ENCODE measurements around the gene WIPF2.
A peak's percentile ranks its signal among the peaks of the same experiment; 100 is the strongest.

Gene WIPF2

DNA sequence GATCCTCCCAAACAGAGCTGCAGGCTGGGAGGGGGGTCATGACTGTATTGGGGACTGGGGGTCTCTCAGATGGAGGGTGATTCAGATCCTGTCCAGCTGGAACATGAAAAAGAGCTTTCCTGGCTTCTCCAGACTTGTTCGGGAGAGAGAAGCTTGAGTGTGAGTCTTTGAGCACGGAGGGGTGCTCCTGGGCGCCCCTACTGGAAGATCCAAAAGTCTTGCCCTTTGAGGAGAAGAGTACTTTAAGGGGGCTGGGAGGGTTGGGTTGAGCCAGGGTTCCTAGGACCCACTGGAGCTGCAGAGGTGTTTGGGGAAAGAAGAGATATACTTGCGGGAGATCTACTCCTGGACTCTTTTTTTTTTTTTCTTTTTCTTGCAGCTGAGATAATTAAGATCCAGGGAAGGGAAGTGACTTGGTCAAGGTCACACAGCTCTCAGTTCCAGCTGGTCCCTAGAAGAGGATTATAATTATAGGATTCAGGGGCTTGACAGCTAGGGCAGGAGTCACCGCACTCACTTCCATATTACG is 98.3 kb downstream of the WIPF2 start (continued):
- TF ChIP-seq, protein P1, sequence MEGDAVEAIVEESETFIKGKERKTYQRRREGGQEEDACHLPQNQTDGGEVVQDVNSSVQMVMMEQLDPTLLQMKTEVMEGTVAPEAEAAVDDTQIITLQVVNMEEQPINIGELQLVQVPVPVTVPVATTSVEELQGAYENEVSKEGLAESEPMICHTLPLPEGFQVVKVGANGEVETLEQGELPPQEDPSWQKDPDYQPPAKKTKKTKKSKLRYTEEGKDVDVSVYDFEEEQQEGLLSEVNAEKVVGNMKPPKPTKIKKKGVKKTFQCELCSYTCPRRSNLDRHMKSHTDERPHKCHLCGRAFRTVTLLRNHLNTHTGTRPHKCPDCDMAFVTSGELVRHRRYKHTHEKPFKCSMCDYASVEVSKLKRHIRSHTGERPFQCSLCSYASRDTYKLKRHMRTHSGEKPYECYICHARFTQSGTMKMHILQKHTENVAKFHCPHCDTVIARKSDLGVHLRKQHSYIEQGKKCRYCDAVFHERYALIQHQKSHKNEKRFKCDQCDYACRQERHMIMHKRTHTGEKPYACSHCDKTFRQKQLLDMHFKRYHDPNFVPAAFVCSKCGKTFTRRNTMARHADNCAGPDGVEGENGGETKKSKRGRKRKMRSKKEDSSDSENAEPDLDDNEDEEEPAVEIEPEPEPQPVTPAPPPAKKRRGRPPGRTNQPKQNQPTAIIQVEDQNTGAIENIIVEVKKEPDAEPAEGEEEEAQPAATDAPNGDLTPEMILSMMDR (tag by site-specific recombination; IDR thresholded peaks at IDR 0.05) = peak; percentile 49; the same call in 1 of the 2 replicates
- TF ChIP-seq ZBTB1 (tag by site-specific recombination; IDR thresholded peaks at IDR 0.05) = no peak

DNA sequence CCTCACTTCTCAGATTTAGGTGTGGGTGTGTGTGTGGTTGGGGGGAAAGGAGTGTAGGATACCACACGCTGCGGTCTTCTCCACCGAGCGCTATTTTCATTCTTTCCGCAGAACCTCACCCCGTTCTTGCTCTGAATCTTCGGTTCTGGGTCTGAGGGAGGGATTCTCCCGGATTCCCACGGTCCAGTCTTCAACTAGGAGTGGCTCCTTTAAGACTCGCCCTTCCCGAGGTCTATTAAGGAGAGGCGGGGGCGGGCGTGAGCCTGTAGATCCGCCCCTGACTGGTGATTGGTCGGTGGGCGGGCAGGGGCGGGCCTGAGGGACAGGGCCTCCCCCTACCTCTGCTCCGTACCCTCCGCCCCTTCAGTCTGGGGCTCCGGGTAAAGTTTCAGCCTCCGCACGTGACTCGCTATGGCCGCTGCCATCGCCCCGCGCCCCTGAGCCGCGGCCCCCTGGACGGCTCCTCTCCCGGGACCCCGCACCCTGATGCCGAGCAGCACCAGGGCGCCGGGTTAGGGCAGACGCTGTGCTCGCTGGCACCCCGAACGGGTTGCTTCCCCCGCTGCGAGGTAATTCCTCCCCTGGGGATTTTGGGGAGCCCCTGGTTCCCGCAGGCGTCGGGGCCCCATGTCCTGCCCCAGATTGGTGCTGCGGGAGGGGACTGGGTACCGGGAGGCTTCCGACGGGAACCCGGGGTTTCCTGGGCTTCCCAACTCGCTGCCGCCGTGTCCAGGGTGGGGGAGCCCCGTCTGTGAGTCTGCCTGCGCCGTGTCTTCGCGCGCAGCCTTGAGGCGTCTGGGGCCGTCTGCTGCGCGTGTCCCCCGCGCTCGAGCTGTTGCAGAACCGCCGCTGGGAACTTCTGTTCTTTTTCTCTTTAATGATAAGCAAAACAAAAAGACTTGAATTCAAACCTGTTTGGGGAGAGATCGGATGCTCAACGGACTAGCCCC is 99.1 kb downstream of the WIPF2 start:
- H3K4me3 ChIP-seq (ENCODE audit: low read depth, low read length) = peak overlapping the region; percentile 66
- H3K27ac ChIP-seq (ENCODE audit: extremely low read depth, low read depth, low read length) = peak overlapping the region; percentile 86
- no peaks in the 10 kb centered on the region for H3K36me3 ChIP-seq (ENCODE audit: control insufficient read depth in 2 of 2, insufficient read depth in 1 of 2, low read length in 2 of 2)
- ChIA-PET CTCF (interaction anchor here (0.5 to 6.0 kb wide), 17 partner anchors 8 to 1762 kb away, joined by 3 to 85 read pairs (median 6); no protein-coding TSS in a partner anchor), POLR2A (interaction anchor here (0.6 to 4.0 kb wide), 15 partner anchors 10 to 1126 kb away, joined by 3 to 43 read pairs (median 7); partner anchors contain the start of gene CDC6)
- H3K9me3 ChIP-seq (ENCODE audit: control insufficient read depth, insufficient read depth, low read depth, low read length) = no peaks in the 10 kb centered on the region
- peaks cover 44% of the 10 kb centered on the region for H3K4me1 ChIP-seq (ENCODE audit: control insufficient read depth, insufficient read depth, low read length)
- no peak for TF ChIP-seq ZNF670 (tag by site-specific recombination; IDR thresholded peaks at IDR 0.05; ENCODE audit: low read depth)
- TF ChIP-seq, protein P2, sequence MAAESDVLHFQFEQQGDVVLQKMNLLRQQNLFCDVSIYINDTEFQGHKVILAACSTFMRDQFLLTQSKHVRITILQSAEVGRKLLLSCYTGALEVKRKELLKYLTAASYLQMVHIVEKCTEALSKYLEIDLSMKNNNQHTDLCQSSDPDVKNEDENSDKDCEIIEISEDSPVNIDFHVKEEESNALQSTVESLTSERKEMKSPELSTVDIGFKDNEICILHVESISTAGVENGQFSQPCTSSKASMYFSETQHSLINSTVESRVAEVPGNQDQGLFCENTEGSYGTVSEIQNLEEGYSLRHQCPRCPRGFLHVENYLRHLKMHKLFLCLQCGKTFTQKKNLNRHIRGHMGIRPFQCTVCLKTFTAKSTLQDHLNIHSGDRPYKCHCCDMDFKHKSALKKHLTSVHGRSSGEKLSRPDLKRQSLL (tag by site-specific recombination; IDR thresholded peaks at IDR 0.05) = no peak
- no peak for TF ChIP-seq HOXD13 (CRISPR knock-in tag; IDR thresholded peaks at IDR 0.05; ENCODE audit: borderline replicate concordance)
- 0 out of 2 replicates have a peak, but pooled peaks have one; percentile 24 for TF ChIP-seq ZBTB8A (tag by site-specific recombination; IDR thresholded peaks at IDR 0.05)
- no peak for TF ChIP-seq GFI1B (tag by site-specific recombination; IDR thresholded peaks at IDR 0.05)
- no peak for TF ChIP-seq GLI4 (tag by site-specific recombination; IDR thresholded peaks at IDR 0.05)
- TF ChIP-seq, protein P3, sequence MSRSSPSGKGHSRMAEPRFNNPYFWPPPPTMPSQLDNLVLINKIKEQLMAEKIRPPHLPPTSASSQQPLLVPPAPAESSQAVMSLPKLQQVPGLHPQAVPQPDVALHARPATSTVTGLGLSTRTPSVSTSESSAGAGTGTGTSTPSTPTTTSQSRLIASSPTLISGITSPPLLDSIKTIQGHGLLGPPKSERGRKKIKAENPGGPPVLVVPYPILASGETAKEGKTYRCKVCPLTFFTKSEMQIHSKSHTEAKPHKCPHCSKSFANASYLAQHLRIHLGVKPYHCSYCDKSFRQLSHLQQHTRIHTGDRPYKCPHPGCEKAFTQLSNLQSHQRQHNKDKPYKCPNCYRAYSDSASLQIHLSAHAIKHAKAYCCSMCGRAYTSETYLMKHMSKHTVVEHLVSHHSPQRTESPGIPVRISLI (tag by site-specific recombination; IDR thresholded peaks at IDR 0.05) = no peak
- no peak for TF ChIP-seq TRIM28 (IDR thresholded peaks at IDR 0.05; ENCODE audit: borderline replicate concordance, low read length)
- no peak for TF ChIP-seq ZNF112 (tag by site-specific recombination; IDR thresholded peaks at IDR 0.05)
- TF ChIP-seq EGR2 (tag by site-specific recombination; IDR thresholded peaks at IDR 0.05; ENCODE audit: low read depth) = peak; percentile 78
- no peak for TF ChIP-seq ZNF626 (tag by site-specific recombination; IDR thresholded peaks at IDR 0.05)
- no peak for TF ChIP-seq ZNF701 (tag by site-specific recombination; IDR thresholded peaks at IDR 0.05)
- no peak for TF ChIP-seq ZNF426 (tag by site-specific recombination; IDR thresholded peaks at IDR 0.05)
- TF ChIP-seq ZFP69B (tag by site-specific recombination; IDR thresholded peaks at IDR 0.05) = no peak
- peak; percentile 45; the same call in 1 of the 2 replicates for TF ChIP-seq KLF1 (tag by site-specific recombination; IDR thresholded peaks at IDR 0.05)
- TF ChIP-seq OSR2 (tag by site-specific recombination; IDR thresholded peaks at IDR 0.05) = no peak
- TF ChIP-seq ZNF785 (tag by site-specific recombination; IDR thresholded peaks at IDR 0.05) = no peak
- peak; percentile 48; the same call in 1 of the 2 replicates for TF ChIP-seq MZF1 (tag by site-specific recombination; IDR thresholded peaks at IDR 0.05; ENCODE audit: borderline replicate concordance)
- TF ChIP-seq, protein P4, sequence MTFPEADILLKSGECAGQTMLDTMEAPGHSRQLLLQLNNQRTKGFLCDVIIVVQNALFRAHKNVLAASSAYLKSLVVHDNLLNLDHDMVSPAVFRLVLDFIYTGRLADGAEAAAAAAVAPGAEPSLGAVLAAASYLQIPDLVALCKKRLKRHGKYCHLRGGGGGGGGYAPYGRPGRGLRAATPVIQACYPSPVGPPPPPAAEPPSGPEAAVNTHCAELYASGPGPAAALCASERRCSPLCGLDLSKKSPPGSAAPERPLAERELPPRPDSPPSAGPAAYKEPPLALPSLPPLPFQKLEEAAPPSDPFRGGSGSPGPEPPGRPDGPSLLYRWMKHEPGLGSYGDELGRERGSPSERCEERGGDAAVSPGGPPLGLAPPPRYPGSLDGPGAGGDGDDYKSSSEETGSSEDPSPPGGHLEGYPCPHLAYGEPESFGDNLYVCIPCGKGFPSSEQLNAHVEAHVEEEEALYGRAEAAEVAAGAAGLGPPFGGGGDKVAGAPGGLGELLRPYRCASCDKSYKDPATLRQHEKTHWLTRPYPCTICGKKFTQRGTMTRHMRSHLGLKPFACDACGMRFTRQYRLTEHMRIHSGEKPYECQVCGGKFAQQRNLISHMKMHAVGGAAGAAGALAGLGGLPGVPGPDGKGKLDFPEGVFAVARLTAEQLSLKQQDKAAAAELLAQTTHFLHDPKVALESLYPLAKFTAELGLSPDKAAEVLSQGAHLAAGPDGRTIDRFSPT (tag by site-specific recombination; IDR thresholded peaks at IDR 0.05) = peak; percentile 99
- no peak for TF ChIP-seq ZNF510 (tag by site-specific recombination; IDR thresholded peaks at IDR 0.05; ENCODE audit: insufficient replicate concordance)
- TF ChIP-seq GLIS2 (tag by site-specific recombination; IDR thresholded peaks at IDR 0.05) = peak; percentile 82
- TF ChIP-seq ZFP3 (tag by site-specific recombination; IDR thresholded peaks at IDR 0.05; ENCODE audit: low read depth) = no peak
- TF ChIP-seq ZNF202 (tag by site-specific recombination; IDR thresholded peaks at IDR 0.05; ENCODE audit: borderline replicate concordance) = no peak
- peak; percentile 76; the same call in 1 of the 2 replicates for TF ChIP-seq IKZF3 (tag by site-specific recombination; IDR thresholded peaks at IDR 0.05)
- TF ChIP-seq ZNF624 (tag by site-specific recombination; IDR thresholded peaks at IDR 0.05) = no peak
- peak; percentile 66 for TF ChIP-seq ZNF335 (tag by site-specific recombination; conservative IDR thresholded peaks at IDR 0.05)
- no peak; the same call in 1 of the 2 replicates for TF ChIP-seq ZBTB21 (tag by site-specific recombination; IDR thresholded peaks at IDR 0.05)
- no peak for TF ChIP-seq SETDB1 (IDR thresholded peaks at IDR 0.05; ENCODE audit: insufficient read length, low read length)
